ENCODE measurements around the gene SLC6A18.

The SLC6A18 gene

DNA sequence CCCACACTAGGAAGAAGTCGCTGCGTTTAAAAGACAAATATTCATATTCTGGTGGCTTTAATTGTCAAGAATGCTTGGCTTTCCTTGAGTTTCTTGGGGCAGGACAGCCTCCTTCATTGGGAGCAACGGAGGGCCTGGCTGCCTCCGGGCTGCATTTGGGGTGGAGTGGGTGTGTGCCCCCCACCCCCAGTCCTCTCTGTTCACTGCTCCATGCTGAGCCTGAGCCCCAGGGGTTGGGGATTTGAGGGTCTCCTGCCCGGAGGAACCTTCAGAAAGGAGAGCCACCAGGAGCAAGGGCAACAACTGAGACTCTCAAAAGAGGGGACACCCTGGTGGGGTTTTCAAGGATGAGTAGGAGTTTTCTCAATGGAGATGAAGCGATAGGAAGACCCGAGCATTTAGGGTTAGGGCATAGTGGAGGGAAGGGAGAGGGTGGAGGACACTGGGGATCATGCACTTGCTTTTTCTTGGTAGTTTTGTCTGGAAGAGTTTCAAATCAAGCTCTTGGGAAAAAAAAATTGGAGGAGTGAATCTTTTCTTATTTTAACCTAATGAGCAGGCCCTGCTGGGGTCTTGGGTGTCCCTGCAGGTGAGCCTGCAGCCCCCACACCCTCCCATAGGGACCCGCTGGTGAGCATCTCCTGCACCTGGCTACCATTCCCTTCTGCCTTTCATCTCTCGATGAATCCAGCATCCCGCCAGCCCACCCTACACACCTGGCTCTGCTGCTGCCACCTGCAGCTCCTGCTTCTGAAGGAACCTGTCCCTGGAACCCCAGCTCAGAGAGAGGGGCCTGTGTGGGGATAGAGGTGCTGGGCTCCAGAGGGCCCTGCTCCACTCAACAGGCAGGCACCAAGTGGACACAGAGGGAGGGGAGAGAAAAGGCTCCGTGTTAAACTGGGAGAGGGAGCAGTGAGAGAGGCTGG is 19.7 kb upstream of the SLC6A18 start:
- DNase-seq (ENCODE audit: low spot score) = no peak
- TF ChIP-seq, protein P1, sequence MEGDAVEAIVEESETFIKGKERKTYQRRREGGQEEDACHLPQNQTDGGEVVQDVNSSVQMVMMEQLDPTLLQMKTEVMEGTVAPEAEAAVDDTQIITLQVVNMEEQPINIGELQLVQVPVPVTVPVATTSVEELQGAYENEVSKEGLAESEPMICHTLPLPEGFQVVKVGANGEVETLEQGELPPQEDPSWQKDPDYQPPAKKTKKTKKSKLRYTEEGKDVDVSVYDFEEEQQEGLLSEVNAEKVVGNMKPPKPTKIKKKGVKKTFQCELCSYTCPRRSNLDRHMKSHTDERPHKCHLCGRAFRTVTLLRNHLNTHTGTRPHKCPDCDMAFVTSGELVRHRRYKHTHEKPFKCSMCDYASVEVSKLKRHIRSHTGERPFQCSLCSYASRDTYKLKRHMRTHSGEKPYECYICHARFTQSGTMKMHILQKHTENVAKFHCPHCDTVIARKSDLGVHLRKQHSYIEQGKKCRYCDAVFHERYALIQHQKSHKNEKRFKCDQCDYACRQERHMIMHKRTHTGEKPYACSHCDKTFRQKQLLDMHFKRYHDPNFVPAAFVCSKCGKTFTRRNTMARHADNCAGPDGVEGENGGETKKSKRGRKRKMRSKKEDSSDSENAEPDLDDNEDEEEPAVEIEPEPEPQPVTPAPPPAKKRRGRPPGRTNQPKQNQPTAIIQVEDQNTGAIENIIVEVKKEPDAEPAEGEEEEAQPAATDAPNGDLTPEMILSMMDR (IDR thresholded peaks at IDR 0.05; ENCODE audit: borderline replicate concordance, control extremely low read depth, extremely low read depth, insufficient read depth, missing control alignments) = no peak
- in situ Hi-C loops (cut with MboI; ENCODE audit: low sequenced_read_pairs, unreplicated experiment) = no loop called here

DNA sequence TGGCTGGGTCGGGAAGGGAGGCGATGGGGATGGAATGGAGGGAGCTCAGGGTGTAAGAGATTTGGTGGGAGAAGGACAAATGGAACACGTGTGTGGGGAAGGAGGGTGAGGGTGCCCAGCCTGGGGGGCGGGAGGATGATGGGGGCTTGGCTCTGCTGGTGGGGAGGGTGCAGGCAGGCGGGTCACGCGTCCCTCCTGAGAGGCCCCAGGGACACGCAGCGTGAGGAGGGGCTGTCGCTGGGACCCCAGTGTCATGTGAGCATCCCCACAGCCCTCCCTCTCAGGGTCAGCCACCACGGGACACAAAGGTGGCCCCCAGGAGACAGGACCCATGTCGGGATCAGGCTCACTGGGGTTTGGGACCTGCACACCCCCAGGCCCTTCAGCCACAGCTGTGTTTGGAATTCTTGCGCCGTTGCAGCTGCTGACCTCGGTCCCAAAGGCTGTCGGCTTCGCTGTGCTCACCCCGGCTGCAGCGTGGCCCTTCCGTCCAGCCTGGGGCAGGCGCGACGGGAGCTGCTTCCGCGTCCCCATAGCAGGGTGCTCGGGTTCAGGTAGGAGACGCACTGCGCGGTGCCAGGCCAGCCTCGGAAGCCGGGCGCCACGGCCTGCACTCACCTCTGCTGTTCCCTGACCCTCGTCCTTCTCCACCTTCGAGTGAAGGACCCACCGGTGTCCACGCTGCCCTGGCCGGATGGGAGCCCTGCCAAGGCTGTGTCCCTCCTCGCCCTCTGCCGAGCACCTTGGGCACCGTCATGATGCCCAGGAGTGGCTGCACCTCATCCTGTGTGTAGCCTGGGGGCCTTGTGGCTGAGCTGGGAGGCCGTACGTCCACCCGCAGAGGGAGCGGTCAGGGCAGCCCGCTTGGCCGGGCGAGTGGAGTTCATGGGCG is 18.4 kb upstream of the SLC6A18 start:
- in situ Hi-C loops (cut with MboI; ENCODE audit: low sequenced_read_pairs, unreplicated experiment) = no loop called here
- no peak for DNase-seq (ENCODE audit: low spot score)
- TF ChIP-seq, protein P1 (IDR thresholded peaks at IDR 0.05; ENCODE audit: borderline replicate concordance, control extremely low read depth, extremely low read depth, insufficient read depth, missing control alignments) = no peak

DNA sequence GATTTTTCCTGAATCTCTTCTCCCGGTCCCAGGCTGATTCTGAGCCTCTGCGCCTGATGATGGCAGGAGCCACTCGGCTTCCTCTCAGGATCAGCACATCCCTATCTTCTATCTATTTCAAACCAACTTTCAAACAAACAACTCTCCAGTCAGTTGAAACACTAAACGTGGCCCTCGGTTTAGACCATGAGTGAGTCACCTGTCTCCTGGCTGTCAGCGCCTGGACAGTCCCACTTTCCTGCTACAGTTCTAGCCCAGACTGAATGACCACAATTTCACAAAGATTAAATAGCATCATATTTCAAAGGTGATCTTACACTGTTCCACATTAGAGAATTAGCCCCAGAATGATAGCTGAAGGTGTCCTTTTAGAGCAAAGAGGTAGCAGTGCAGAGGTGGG is 17.6 kb upstream of the SLC6A18 start:
- in situ Hi-C loops (cut with MboI; ENCODE audit: low sequenced_read_pairs, unreplicated experiment) = no loop called here
- TF ChIP-seq, protein P1 (IDR thresholded peaks at IDR 0.05; ENCODE audit: borderline replicate concordance, control extremely low read depth, extremely low read depth, insufficient read depth, missing control alignments) = no peak
- no peak for DNase-seq (ENCODE audit: low spot score)

DNA sequence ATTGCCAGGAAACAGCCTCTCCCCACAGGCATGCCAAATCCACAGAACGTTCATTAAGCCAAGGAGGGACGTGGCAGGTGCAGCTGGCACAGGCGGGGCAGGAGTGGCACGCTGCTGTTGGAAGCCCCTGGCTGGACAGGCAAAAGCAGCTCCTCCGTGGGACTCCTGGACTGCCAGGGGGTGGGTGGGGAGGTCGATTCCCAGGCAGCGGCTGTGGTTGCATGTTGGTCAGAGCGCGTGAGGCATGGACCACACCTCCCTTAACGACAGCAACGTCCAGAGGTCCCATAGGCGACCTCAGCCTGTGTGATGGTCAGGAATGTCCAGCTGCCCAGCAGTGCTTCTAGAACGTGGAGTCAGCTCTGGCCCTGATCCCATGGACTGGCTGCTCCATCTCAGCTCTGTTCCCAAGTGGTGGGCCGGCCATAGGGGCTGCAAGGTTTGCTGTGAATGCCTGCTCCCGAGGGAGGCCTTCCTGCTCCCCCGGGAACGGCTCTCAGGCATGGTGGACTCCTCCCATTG is 16.9 kb upstream of the SLC6A18 start:
- no peak for DNase-seq (ENCODE audit: low spot score)
- in situ Hi-C loops (cut with MboI; ENCODE audit: low sequenced_read_pairs, unreplicated experiment) = no loop called here
- TF ChIP-seq, protein P1 (IDR thresholded peaks at IDR 0.05; ENCODE audit: borderline replicate concordance, control extremely low read depth, extremely low read depth, insufficient read depth, missing control alignments) = no peak

DNA sequence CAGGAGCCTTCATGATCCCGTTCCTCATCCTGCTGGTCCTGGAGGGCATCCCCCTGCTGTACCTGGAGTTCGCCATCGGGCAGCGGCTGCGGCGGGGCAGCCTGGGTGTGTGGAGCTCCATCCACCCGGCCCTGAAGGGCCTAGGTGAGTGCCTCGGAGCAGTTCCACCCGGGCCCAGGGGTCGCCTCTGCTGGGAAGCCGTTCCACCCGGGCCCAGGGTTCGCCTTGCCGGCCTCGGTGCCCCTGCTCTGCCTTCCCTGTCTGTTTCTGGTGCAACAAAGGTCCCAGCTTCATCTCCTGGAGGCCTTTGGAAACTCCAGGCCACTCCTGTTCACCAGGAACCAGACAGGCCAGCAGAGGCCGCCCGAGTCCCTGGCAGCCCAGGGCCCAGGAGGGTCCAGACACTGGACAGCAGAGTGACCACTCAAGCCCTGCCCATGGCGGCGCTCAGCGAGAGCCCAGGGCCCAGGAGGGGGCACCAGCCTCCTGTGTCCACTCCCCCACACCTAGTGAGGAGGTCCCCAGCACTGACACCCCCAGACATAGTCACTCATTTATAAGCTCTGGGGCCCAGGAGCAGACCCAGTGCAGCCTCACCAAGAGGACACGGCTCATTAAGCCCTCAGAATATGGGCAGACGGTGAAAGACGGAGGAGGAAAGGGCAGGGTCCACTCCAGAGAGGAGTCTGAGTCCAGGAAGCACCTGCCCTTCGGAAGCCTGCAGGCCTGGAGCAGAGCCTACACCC is 16.3 kb upstream of the SLC6A18 start:
- in situ Hi-C loops (cut with MboI; ENCODE audit: low sequenced_read_pairs, unreplicated experiment) = no loop called here
- TF ChIP-seq, protein P1 (IDR thresholded peaks at IDR 0.05; ENCODE audit: borderline replicate concordance, control extremely low read depth, extremely low read depth, insufficient read depth, missing control alignments) = peak; percentile 16
- DNase-seq (ENCODE audit: low spot score) = no peak

DNA sequence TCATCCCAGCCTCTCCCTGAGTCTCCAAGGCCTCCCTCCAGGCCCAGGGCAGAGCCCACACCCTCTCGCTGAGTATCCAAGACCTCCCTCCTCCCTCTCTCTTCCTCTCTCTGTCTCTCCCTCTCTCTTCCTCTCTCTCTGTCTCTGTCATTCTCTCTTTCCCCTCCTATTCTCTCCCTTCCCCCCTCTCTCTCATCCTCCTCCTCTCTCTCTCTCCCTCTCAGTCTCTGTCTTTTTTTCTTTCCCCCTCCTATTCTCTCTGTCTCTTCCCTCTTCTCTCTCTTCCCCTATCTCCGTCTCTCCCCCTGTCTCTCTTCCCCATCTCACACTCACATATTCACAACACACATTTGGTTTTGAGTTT is 15.7 kb upstream of the SLC6A18 start:
- in situ Hi-C loops (cut with MboI; ENCODE audit: low sequenced_read_pairs, unreplicated experiment) = no loop called here
- DNase-seq (ENCODE audit: low spot score) = no peak
- TF ChIP-seq, protein P1 (IDR thresholded peaks at IDR 0.05; ENCODE audit: borderline replicate concordance, control extremely low read depth, extremely low read depth, insufficient read depth, missing control alignments) = no peak
